NB4 (cell line): ENCODE data around the gene CTNNA3.

Experiments used
- CTCF ChIP-seq: IDR thresholded peaks from one replicate; pipeline ENCODE4 v1.5.1; 2012; ENCODE audit warnings: low read depth, low read length
- MAX ChIP-seq: IDR thresholded peaks from 2 replicates; pipeline ENCODE4 v1.6.1; 2011; ENCODE audit warnings: low read depth, low read length
- POLR2A ChIP-seq: IDR thresholded peaks from 2 replicates; pipeline ENCODE4 v1.6.1; 2011; ENCODE audit warnings: mild to moderate bottlenecking; ENCODE audit not compliant: insufficient read length; ENCODE audit errors: extremely low read depth

GRCh38 chr10:67705921-67706320 is 9.9 kb upstream of the CTNNA3 start:
- TF ChIP-seq CTCF (no peak), POLR2A (no peak), MAX (no peak)
